Activated CD8-positive, alpha-beta T cell treated with anti-CD3 and anti-CD28 coated beads for 36 hours (primary cell): ENCODE results near the gene GGACT. TPM values are rescaled to one million over a fixed set of nuclear protein-coding genes. Genes with fewer than 3 reads are reported as not detected.
A peak's percentile ranks its signal among the peaks of the same experiment; 100 is the strongest.

Source experiments
- ATAC-seq: fragments of 200-7000 bp; cut with Tn5 transposase; one replicate; pipeline ENCODE4 v1.10.0; 2021; ENCODE audit warnings: mild to moderate bottlenecking, moderate library complexity
- CTCF ChIA-PET: fragments of 350-600 bp; sonication (Branson Sonifier 250); formaldehyde crosslinking; loops from one replicate; lab custom pipeline; 2021; ENCODE audit warnings: antibody characterized with exemption; lab: Charles Lee
- POLR2A ChIA-PET: fragments of 350-600 bp; sonication (Branson Sonifier 250); formaldehyde crosslinking; loops from one replicate; lab custom pipeline; 2021; ENCODE audit warnings: antibody characterized with exemption; lab: Charles Lee
- DNase-seq: peaks from one replicate; pipeline ENCODE4 v3.0.0-alpha.2; 2020
- H3K27ac Mint-ChIP-seq: one replicate; pipeline ENCODE4 v1.8.0; 2021; ENCODE audit warnings: mild to moderate bottlenecking, mixed read lengths
- H3K27me3 Mint-ChIP-seq: one replicate; pipeline ENCODE4 v1.8.0; 2021; ENCODE audit warnings: mixed read lengths
- H3K36me3 Mint-ChIP-seq: one replicate; pipeline ENCODE4 v1.8.0; 2021; ENCODE audit warnings: low read depth, mixed read lengths
- H3K4me1 Mint-ChIP-seq: one replicate; pipeline ENCODE4 v1.8.0; 2021; ENCODE audit warnings: low read depth, mixed read lengths
- H3K4me3 Mint-ChIP-seq: one replicate; pipeline ENCODE4 v1.8.0; 2021; ENCODE audit warnings: mild to moderate bottlenecking, moderate library complexity, mixed read lengths
- H3K9me3 Mint-ChIP-seq: one replicate; pipeline ENCODE4 v1.8.0; 2021; ENCODE audit warnings: mixed read lengths
- CTCF ChIP-seq: fragments of 200-600 bp; IDR thresholded peaks from one replicate; pipeline ENCODE4 v1.8.0; 2022; ENCODE audit warnings: antibody characterized with exemption, mild to moderate bottlenecking
- intact Hi-C: fragments of 100-400 bp; cut with micrococcal nuclease; formaldehyde crosslinking; loops from one replicate; pipeline ENCODE4 v1.10.0; 2022
- total RNA-seq, 2 experiments: library from RNA; stranded (reverse); gene quantifications; one replicate each; pipeline ENCODE4 v1.2.3, GENCODE V29; 2021

The GGACT gene
- total RNA-seq, 2 experiments from 2014 or later: 4.0 to 5.3 TPM

GRCh38 chr13:100610391-100611347 is 22.1 kb upstream of the GGACT start:
- H3K27me3 Mint-ChIP-seq: no peaks in the 10 kb centered on the region
- H3K36me3 Mint-ChIP-seq: peaks cover 14% of the 10 kb centered on the region
- no peak overlapping the region for H3K27ac Mint-ChIP-seq
- ATAC-seq (no peak), DNase-seq (no peak)
- intact Hi-C loops: no loop called here
- ChIA-PET CTCF (interaction anchor here (1.0 to 2.1 kb wide), 3 partner anchors 14 to 38 kb away, joined by 3 to 7 read pairs (median 4); partner anchors contain the start of gene GGACT), POLR2A (interaction anchor here (1.0 kb wide), 1 partner anchor 22 kb away, joined by 3 read pairs; the partner anchor contains the start of gene GGACT)
- H3K9me3 Mint-ChIP-seq: no peaks in the 10 kb centered on the region
- TF ChIP-seq CTCF: no peak
- peaks cover 19% of the 10 kb centered on the region for H3K4me1 Mint-ChIP-seq
- H3K4me3 Mint-ChIP-seq: no peak overlapping the region

GRCh38 chr13:100608906-100609305 is 20.3 kb upstream of the GGACT start:
- intact Hi-C loops: no loop called here
- H3K4me1 Mint-ChIP-seq: peaks cover 19% of the 10 kb centered on the region
- H3K27ac Mint-ChIP-seq: peak overlapping the region; percentile 80
- no peak overlapping the region for H3K4me3 Mint-ChIP-seq
- ChIA-PET CTCF (interaction anchor here (0.8 kb wide), 1 partner anchor 16 kb away, joined by 3 read pairs; no protein-coding TSS in a partner anchor), POLR2A (interaction anchor here (0.6 kb wide), 1 partner anchor 20 kb away, joined by 3 read pairs; no protein-coding TSS in a partner anchor)
- H3K9me3 Mint-ChIP-seq: no peaks in the 10 kb centered on the region
- no peak for TF ChIP-seq CTCF
- ATAC-seq (peak; percentile 99), DNase-seq (peak; percentile 59)
- H3K27me3 Mint-ChIP-seq: no peaks in the 10 kb centered on the region
- peaks cover 14% of the 10 kb centered on the region for H3K36me3 Mint-ChIP-seq

GRCh38 chr13:100608489-100608888 is 19.9 kb upstream of the GGACT start:
- no peak for TF ChIP-seq CTCF
- DNase-seq (no peak), ATAC-seq (peak; percentile 4)
- CTCF ChIA-PET: no interaction called here
- Mint-ChIP-seq H3K27ac (peak overlapping the region; percentile 80), H3K4me3 (no peak overlapping the region), H3K27me3 (no peaks in the 10 kb centered on the region), H3K36me3 (peaks cover 14% of the 10 kb centered on the region), H3K4me1 (peaks cover 19% of the 10 kb centered on the region), H3K9me3 (no peaks in the 10 kb centered on the region)
- POLR2A ChIA-PET: no interaction called here
- intact Hi-C loops: no loop called here

GRCh38 chr13:100604918-100605710 is 16.5 kb upstream of the GGACT start:
- Mint-ChIP-seq H3K4me3 (no peak overlapping the region), H3K4me1 (peaks cover 16% of the 10 kb centered on the region), H3K9me3 (no peaks in the 10 kb centered on the region), H3K27ac (no peak overlapping the region), H3K27me3 (no peaks in the 10 kb centered on the region), H3K36me3 (peaks cover 14% of the 10 kb centered on the region)
- CTCF ChIA-PET: interaction anchor here (1.0 to 1.4 kb wide), 4 partner anchors 9 to 34 kb away, joined by 3 to 5 read pairs (median 3); partner anchors contain the start of gene GGACT
- TF ChIP-seq CTCF: no peak
- POLR2A ChIA-PET: no interaction called here
- intact Hi-C loops: no loop called here
- ATAC-seq (no peak), DNase-seq (no peak)
